CD8-positive, alpha-beta memory T cell (primary cell): ENCODE measurements around the gene HOXD8. TPM values are rescaled to one million over a fixed set of nuclear protein-coding genes. Genes with fewer than 3 reads are reported as not detected.

ENCODE experiments used
- CTCF ChIA-PET: fragments of 350-600 bp; sonication (Branson Sonifier 250); formaldehyde crosslinking; loops from one replicate; lab custom pipeline; 2021; ENCODE audit warnings: antibody characterized with exemption; lab: Charles Lee
- POLR2A ChIA-PET: fragments of 350-600 bp; sonication (Branson Sonifier 250); formaldehyde crosslinking; loops from one replicate; lab custom pipeline; 2021; ENCODE audit warnings: antibody characterized with exemption; lab: Charles Lee
- DNase-seq, 5 donors: peaks; one replicate each; pipeline versions ENCODE4 v3.0.0 to v3.0.0-alpha.2; 2020 to 2022; ENCODE audit warnings: mixed read lengths in 1 of 5
- H3K27ac ChIP-seq: one replicate; pipeline ENCODE4 v1.7.0; 2013; ENCODE audit warnings: low read depth, mild to moderate bottlenecking, low read length, moderate library complexity
- H3K27me3 ChIP-seq: 2 replicates; pipeline ENCODE4 v1.7.0; 2013; ENCODE audit warnings: low read length, mild to moderate bottlenecking; ENCODE audit not compliant: insufficient read depth, poor library complexity, severe bottlenecking
- H3K36me3 ChIP-seq: 2 replicates; pipeline ENCODE4 v1.7.0; 2013; ENCODE audit warnings: mild to moderate bottlenecking, low read length, moderate library complexity; ENCODE audit not compliant: insufficient read depth
- H3K4me1 ChIP-seq: 2 replicates; pipeline ENCODE4 v1.7.0; 2013; ENCODE audit warnings: mild to moderate bottlenecking, low read length, moderate library complexity; ENCODE audit not compliant: insufficient read depth
- H3K4me3 ChIP-seq: 2 replicates; pipeline ENCODE4 v1.7.0; 2013; ENCODE audit warnings: mild to moderate bottlenecking, low read length
- H3K9me3 ChIP-seq: 2 replicates; pipeline ENCODE4 v1.7.0; 2013; ENCODE audit warnings: mild to moderate bottlenecking, low read length
- H3K27ac Mint-ChIP-seq, 8 donors: one replicate each; pipeline ENCODE4 v1.8.0; 2020 to 2021; ENCODE audit warnings: mixed read lengths in 8 of 8, mild to moderate bottlenecking in 6 of 8, inconsistent platforms in 3 of 8, moderate library complexity in 3 of 8
- H3K27me3 Mint-ChIP-seq, 2 donors: one replicate each; pipeline ENCODE4 v1.8.0; 2020 to 2021; ENCODE audit warnings: mixed read lengths in 2 of 2, mild to moderate bottlenecking in 1 of 2, moderate library complexity in 1 of 2
- H3K36me3 Mint-ChIP-seq, 3 donors: one replicate each; pipeline ENCODE4 v1.8.0; 2020 to 2021; ENCODE audit warnings: mixed read lengths in 3 of 3, inconsistent platforms in 1 of 3, mild to moderate bottlenecking in 1 of 3
- H3K4me1 Mint-ChIP-seq, 3 donors: one replicate each; pipeline ENCODE4 v1.8.0; 2020 to 2021; ENCODE audit warnings: mixed read lengths in 3 of 3, inconsistent platforms in 1 of 3, mild to moderate bottlenecking in 1 of 3
- H3K4me3 Mint-ChIP-seq, 7 donors: one replicate each; pipeline ENCODE4 v1.8.0; 2020 to 2021; ENCODE audit warnings: mixed read lengths in 7 of 7, mild to moderate bottlenecking in 6 of 7, moderate library complexity in 4 of 7, inconsistent platforms in 2 of 7
- H3K9me3 Mint-ChIP-seq, 5 donors: one replicate each; pipeline ENCODE4 v1.8.0; 2020 to 2022; ENCODE audit warnings: mixed read lengths in 5 of 5, mild to moderate bottlenecking in 3 of 5, moderate library complexity in 2 of 5, inconsistent platforms in 1 of 5
- polyA plus RNA-seq: library from polyadenylated mRNA; unstranded; fragments of 300-500 nt; fragmentation: Illumina TruSeq; gene quantifications from one replicate; pipeline ENCODE4 v1.2.3, GENCODE V29; 2021
- total RNA-seq, 2 experiments: library from RNA; stranded (reverse); gene quantifications; one replicate each; pipeline ENCODE4 v1.2.3, GENCODE V29; 2021

The HOXD8 gene
- total and polyA plus RNA-seq, 3 experiments from 2014 or later, result not detected

GRCh38 chr2:176146645-176147044 is 17.1 kb downstream of the HOXD8 start:
- Mint-ChIP-seq H3K9me3 (peaks cover 0 to 5% (median 0%) of the 10 kb centered on the region in 5 donors), H3K27ac (no peak overlapping the region), H3K4me3 (no peak overlapping the region), H3K27me3 (peaks cover 81 to 95% of the 10 kb centered on the region in 2 donors), H3K4me1 (peaks cover 2 to 9% (median 6%) of the 10 kb centered on the region in 3 donors), H3K36me3 (peaks cover 0 to 2% (median 0%) of the 10 kb centered on the region in 3 donors)
- Histone ChIP-seq H3K4me1 (no peaks in the 10 kb centered on the region), H3K4me3 (no peak overlapping the region), H3K36me3 (no peaks in the 10 kb centered on the region), H3K27ac (no peak overlapping the region), H3K9me3 (no peaks in the 10 kb centered on the region), H3K27me3 (peaks cover 78% of the 10 kb centered on the region)
- ChIA-PET CTCF (interaction anchor here (3.7 kb wide), 1 partner anchor 20 kb away, joined by 11 read pairs; no protein-coding TSS in a partner anchor), POLR2A (no interaction called here)
- no peak for DNase-seq

- Histone ChIP-seq H3K4me3 (no peak overlapping the region), H3K27me3 (peaks cover 77% of the 10 kb centered on the region), H3K27ac (no peak overlapping the region), H3K9me3 (no peaks in the 10 kb centered on the region), H3K4me1 (no peaks in the 10 kb centered on the region), H3K36me3 (no peaks in the 10 kb centered on the region)
- peak overlapping the region in 1 of 8 donors; percentile 56 for H3K27ac Mint-ChIP-seq
- ChIA-PET POLR2A (no interaction called here), CTCF (interaction anchor here (3.7 kb wide), 1 partner anchor 20 kb away, joined by 11 read pairs; no protein-coding TSS in a partner anchor)
- H3K27me3 Mint-ChIP-seq, result peaks cover 76 to 89% of the 10 kb centered on the region in 2 donors
- peaks cover 0 to 5% (median 0%) of the 10 kb centered on the region in 5 donors for H3K9me3 Mint-ChIP-seq
- no peak overlapping the region for H3K4me3 Mint-ChIP-seq
- peaks cover 2 to 9% (median 6%) of the 10 kb centered on the region in 3 donors for H3K4me1 Mint-ChIP-seq
- no peak for DNase-seq
- peaks cover 0 to 2% (median 0%) of the 10 kb centered on the region in 3 donors for H3K36me3 Mint-ChIP-seq
Observed at GRCh38 chr2:176147210-176147799, 17.8 kb downstream of the HOXD8 start.

- peaks cover 2 to 9% (median 6%) of the 10 kb centered on the region in 3 donors for H3K4me1 Mint-ChIP-seq
- peaks cover 76 to 91% of the 10 kb centered on the region in 2 donors for H3K27me3 Mint-ChIP-seq
- DNase-seq, result no peak
- no peaks in the 10 kb centered on the region for H3K4me1 ChIP-seq
- POLR2A ChIA-PET, result no interaction called here
- H3K36me3 ChIP-seq, result no peaks in the 10 kb centered on the region
- no peak overlapping the region for H3K4me3 Mint-ChIP-seq
- H3K9me3 Mint-ChIP-seq, result peaks cover 0 to 5% (median 0%) of the 10 kb centered on the region in 5 donors
- peaks cover 0 to 2% (median 0%) of the 10 kb centered on the region in 3 donors for H3K36me3 Mint-ChIP-seq
- CTCF ChIA-PET, result no interaction called here
- no peak overlapping the region for H3K27ac ChIP-seq
- H3K9me3 ChIP-seq, result no peaks in the 10 kb centered on the region
- H3K27ac Mint-ChIP-seq, result no peak overlapping the region
- H3K4me3 ChIP-seq, result no peak overlapping the region
- peaks cover 71% of the 10 kb centered on the region for H3K27me3 ChIP-seq
Observed at GRCh38 chr2:176147800-176148496, 18.4 kb downstream of the HOXD8 start.

- POLR2A ChIA-PET, result no interaction called here
- peaks cover 0 to 5% (median 0%) of the 10 kb centered on the region in 5 donors for H3K9me3 Mint-ChIP-seq
- CTCF ChIA-PET, result no interaction called here
- Histone ChIP-seq H3K4me1 (no peaks in the 10 kb centered on the region), H3K27ac (no peak overlapping the region), H3K36me3 (no peaks in the 10 kb centered on the region), H3K27me3 (peaks cover 65% of the 10 kb centered on the region), H3K9me3 (no peaks in the 10 kb centered on the region), H3K4me3 (no peak overlapping the region)
- no peak for DNase-seq
- peaks cover 76 to 90% of the 10 kb centered on the region in 2 donors for H3K27me3 Mint-ChIP-seq
- no peak overlapping the region for H3K4me3 Mint-ChIP-seq
- H3K4me1 Mint-ChIP-seq, result peaks cover 2 to 9% (median 6%) of the 10 kb centered on the region in 3 donors
- peaks cover 0 to 2% (median 0%) of the 10 kb centered on the region in 3 donors for H3K36me3 Mint-ChIP-seq
- peak overlapping the region in 1 of 8 donors; percentile 5 for H3K27ac Mint-ChIP-seq
Observed at GRCh38 chr2:176148751-176149421, 19.4 kb downstream of the HOXD8 start.

DNA sequence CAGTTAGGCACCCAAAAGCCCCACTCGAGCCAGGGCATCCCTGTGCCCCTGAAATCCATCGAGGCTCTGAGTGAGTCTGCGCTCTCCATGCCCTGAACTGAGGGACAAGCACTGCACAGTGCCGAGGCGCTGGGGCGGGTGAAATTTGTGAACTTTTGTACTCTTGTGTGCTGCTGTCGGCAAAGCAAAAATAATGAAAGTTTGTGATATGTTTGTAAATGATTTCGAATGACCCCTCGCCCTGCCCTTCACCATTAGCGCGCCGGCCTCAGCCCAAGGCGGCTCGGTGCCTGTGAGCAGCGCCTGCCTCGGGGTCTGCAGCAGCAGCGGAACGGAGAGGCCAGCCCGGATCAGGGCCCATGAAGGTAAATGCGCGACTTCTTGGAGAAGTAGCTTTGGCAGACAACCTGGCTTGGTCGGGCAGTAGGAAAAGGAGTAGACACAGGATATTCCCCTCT is 20.0 kb downstream of the HOXD8 start:
- H3K27me3 Mint-ChIP-seq, result peaks cover 76 to 92% of the 10 kb centered on the region in 2 donors
- H3K27me3 ChIP-seq, result peaks cover 64% of the 10 kb centered on the region
- CTCF ChIA-PET, result no interaction called here
- H3K4me1 Mint-ChIP-seq, result peaks cover 2 to 9% (median 6%) of the 10 kb centered on the region in 3 donors
- H3K36me3 Mint-ChIP-seq, result peaks cover 0 to 2% (median 0%) of the 10 kb centered on the region in 3 donors
- no peaks in the 10 kb centered on the region for H3K9me3 ChIP-seq
- H3K4me3 ChIP-seq, result no peak overlapping the region
- H3K27ac Mint-ChIP-seq, result peak overlapping the region in 1 of 8 donors; percentile 5
- no peak for DNase-seq
- POLR2A ChIA-PET, result no interaction called here
- no peaks in the 10 kb centered on the region for H3K4me1 ChIP-seq
- H3K4me3 Mint-ChIP-seq, result no peak overlapping the region
- H3K36me3 ChIP-seq, result no peaks in the 10 kb centered on the region
- no peak overlapping the region for H3K27ac ChIP-seq
- H3K9me3 Mint-ChIP-seq, result peaks cover 0 to 5% (median 0%) of the 10 kb centered on the region in 5 donors

GRCh38 chr2:176149939-176150583 is 20.6 kb downstream of the HOXD8 start:
- Histone ChIP-seq H3K4me1 (no peaks in the 10 kb centered on the region), H3K9me3 (no peaks in the 10 kb centered on the region), H3K27ac (no peak overlapping the region), H3K27me3 (peaks cover 61% of the 10 kb centered on the region), H3K36me3 (no peaks in the 10 kb centered on the region), H3K4me3 (no peak overlapping the region)
- no peak for DNase-seq
- Mint-ChIP-seq H3K27ac (peak overlapping the region in 2 of 8 donors; percentile 24 to 37), H3K36me3 (no peaks in the 10 kb centered on the region), H3K27me3 (peaks cover 74 to 92% of the 10 kb centered on the region in 2 donors), H3K4me3 (peak overlapping the region in 2 of 7 donors; percentile 12 to 65), H3K4me1 (peaks cover 2 to 9% (median 6%) of the 10 kb centered on the region in 3 donors), H3K9me3 (peaks cover 0 to 5% (median 0%) of the 10 kb centered on the region in 5 donors)
- ChIA-PET POLR2A (no interaction called here), CTCF (interaction anchor here (1.2 kb wide), 1 partner anchor 29 kb away, joined by 3 read pairs; no protein-coding TSS in a partner anchor)

- Mint-ChIP-seq H3K4me3 (peak overlapping the region in 2 of 7 donors; percentile 12 to 65), H3K27me3 (peaks cover 79 to 92% of the 10 kb centered on the region in 2 donors), H3K27ac (peak overlapping the region in 1 of 8 donors; percentile 24), H3K36me3 (no peaks in the 10 kb centered on the region), H3K4me1 (peaks cover 2 to 9% (median 6%) of the 10 kb centered on the region in 3 donors), H3K9me3 (peaks cover 0 to 5% (median 0%) of the 10 kb centered on the region in 5 donors)
- Histone ChIP-seq H3K4me1 (no peaks in the 10 kb centered on the region), H3K4me3 (no peak overlapping the region), H3K36me3 (no peaks in the 10 kb centered on the region), H3K9me3 (no peaks in the 10 kb centered on the region), H3K27ac (no peak overlapping the region), H3K27me3 (peaks cover 62% of the 10 kb centered on the region)
- DNase-seq, result no peak
- ChIA-PET CTCF (interaction anchor here (0.9 to 1.2 kb wide), 2 partner anchors 10 to 30 kb away, joined by 3 to 4 read pairs; no protein-coding TSS in a partner anchor), POLR2A (interaction anchor here (0.5 kb wide), 1 partner anchor 11 kb away, joined by 4 read pairs; no protein-coding TSS in a partner anchor)
Observed at GRCh38 chr2:176150584-176151441, 21.3 kb downstream of the HOXD8 start.
